Pons (tissue), 1 donor: Measurements from ENCODE around the gene HSF4.

Source experiments
- DNase-seq: peaks from one replicate; pipeline ENCODE4 v3.0.0-alpha.2; 2016; ENCODE audit warnings: low spot score

Gene HSF4

GRCh38 chr16:67166598-67167168 is 2.1 kb downstream of the HSF4 start:
- DNase-seq: no peak

- no peak for DNase-seq
Measured at GRCh38 chr16:67167588-67167987, 3.0 kb downstream of the HSF4 start.

GRCh38 chr16:67169011-67169451 is 4.5 kb downstream of the HSF4 start:
- no peak for DNase-seq

GRCh38 chr16:67169642-67170167 is 5.2 kb downstream of the HSF4 start:
- no peak for DNase-seq

GRCh38 chr16:67170168-67170948 is 5.8 kb downstream of the HSF4 start, which contains the start of gene NOL3:
NOL3 (plus strand) TSS chr16:67170538.
- DNase-seq: no peak

- no peak for DNase-seq
Measured at GRCh38 chr16:67170949-67171649, 6.6 kb downstream of the HSF4 start.

GRCh38 chr16:67173323-67173722 is 8.8 kb downstream of the HSF4 start:
- no peak for DNase-seq

GRCh38 chr16:67173808-67174705 is 9.5 kb downstream of the HSF4 start:
- DNase-seq: peak; percentile 68

GRCh38 chr16:67174706-67175231 is 10.2 kb downstream of the HSF4 start:
- no peak for DNase-seq

GRCh38 chr16:67176662-67177061 is 12.1 kb downstream of the HSF4 start:
- no peak for DNase-seq

GRCh38 chr16:67177743-67178699 is 13.5 kb downstream of the HSF4 start:
- DNase-seq: no peak

GRCh38 chr16:67179421-67180080 is 15.0 kb downstream of the HSF4 start:
- no peak for DNase-seq

- no peak for DNase-seq
Measured at GRCh38 chr16:67180166-67180565, 15.6 kb downstream of the HSF4 start.

GRCh38 chr16:67181346-67181745 is 16.8 kb downstream of the HSF4 start:
- no peak for DNase-seq

GRCh38 chr16:67182288-67182687 is 17.7 kb downstream of the HSF4 start:
- DNase-seq: no peak

- no peak for DNase-seq
Measured at GRCh38 chr16:67183284-67183626, 18.7 kb downstream of the HSF4 start.

- DNase-seq: peak; percentile 99
Measured at GRCh38 chr16:67183627-67184452, 19.3 kb downstream of the HSF4 start, which contains the start of gene MATCAP1. MATCAP1 (minus strand) TSS chr16:67183963; CDS start chr16:67180610, 3,353 bp downstream.

GRCh38 chr16:67184453-67184994 is 20.0 kb downstream of the HSF4 start:
- no peak for DNase-seq
